Measurements from ENCODE around the gene LARP4.

- TF ChIP-seq CTCF (IDR thresholded peaks at IDR 0.05; ENCODE audit: low read depth, low read length) (no peak), POLR2A (IDR thresholded peaks at IDR 0.05; ENCODE audit: extremely low read depth, insufficient read length) (no peak), MAX (IDR thresholded peaks at IDR 0.05; ENCODE audit: low read depth, low read length) (no peak), MYC (IDR thresholded peaks at IDR 0.05; ENCODE audit: low read depth, low read length) (no peak)
Measured at GRCh38 chr12:50394469-50395029, 6.1 kb upstream of the LARP4 start.

Data from NB4 (cell line).